H4 (cell line): ENCODE measurements around the gene EFCAB5. TPM values are rescaled to one million over a fixed set of nuclear protein-coding genes. Genes with fewer than 3 reads are reported as not detected.

ENCODE experiments used
- total RNA-seq: library from RNA; depleted of rRNA; stranded (reverse); fragments of >200 nt; shearing (Covaris generic); gene quantifications from 2 replicates; pipeline ENCODE4 v1.2.3, GENCODE V29; 2014; rRNA removed

EFCAB5 gene
- total RNA-seq, 1 experiment from 2014 or later = 0.58 TPM

Other genes with a start within 250 kb of the EFCAB5 start
- gene SSH2, start 11.4 kb upstream of the EFCAB5 start, total RNA-seq = 6.5 and 9.4 TPM in 2 replicates
- 1.9 and 5.0 TPM in 2 replicates for gene NSRP1, start 175.2 kb downstream of the EFCAB5 start, total RNA-seq